HG03064 (cell line): ENCODE measurements around the gene GATC.
A peak's percentile ranks its signal among the peaks of the same experiment; 100 is the strongest.

ENCODE experiments used
- ATAC-seq: cut with Tn5 transposase; IDR thresholded peaks from one replicate; pipeline ENCODE4 v1.9.1; 2021; ENCODE audit warnings: low read depth; ENCODE audit not compliant: unreplicated experiment

The GATC gene, protein sequence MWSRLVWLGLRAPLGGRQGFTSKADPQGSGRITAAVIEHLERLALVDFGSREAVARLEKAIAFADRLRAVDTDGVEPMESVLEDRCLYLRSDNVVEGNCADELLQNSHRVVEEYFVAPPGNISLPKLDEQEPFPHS

DNA sequence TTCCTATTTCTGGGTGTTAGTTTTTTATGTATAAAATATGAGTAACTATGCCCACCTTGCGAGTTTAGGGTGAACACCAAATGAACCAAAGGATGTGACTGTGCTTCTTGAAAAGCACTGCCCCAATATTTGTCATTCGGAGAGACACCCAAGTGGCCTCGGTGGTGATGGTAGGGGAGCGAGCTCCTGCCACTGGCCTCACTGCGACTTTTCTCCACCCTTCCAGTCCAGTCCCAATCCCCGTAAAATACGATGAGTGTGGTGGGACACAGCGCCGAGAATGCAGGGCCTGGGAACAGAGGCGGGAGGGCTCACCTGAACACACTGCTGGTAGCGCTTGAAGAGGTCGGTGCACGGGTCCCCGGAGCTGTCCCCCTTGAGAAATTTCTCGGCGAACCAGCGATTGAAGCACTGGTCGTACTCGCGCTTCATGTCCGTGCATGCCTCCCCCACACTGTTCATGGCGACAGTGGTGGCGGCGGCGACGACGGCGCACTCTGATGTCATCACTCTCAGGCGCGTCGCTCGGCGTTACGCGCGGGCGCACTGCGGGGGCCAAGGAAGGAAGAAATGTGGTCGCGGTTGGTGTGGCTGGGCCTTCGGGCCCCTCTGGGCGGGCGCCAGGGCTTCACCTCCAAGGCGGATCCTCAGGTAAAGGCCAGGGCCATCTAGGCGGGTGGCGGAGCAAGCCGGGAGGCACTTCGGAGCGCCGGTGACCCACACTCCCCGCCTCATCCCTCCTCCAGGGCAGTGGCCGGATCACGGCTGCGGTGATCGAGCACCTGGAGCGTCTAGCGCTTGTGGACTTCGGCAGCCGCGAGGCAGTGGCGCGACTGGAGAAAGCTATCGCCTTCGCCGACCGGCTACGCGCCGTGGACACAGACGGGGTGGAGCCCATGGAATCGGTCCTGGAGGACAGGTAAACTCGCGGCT lies at the start of gene GATC, which contains the start of gene TRIAP1:
GATC (plus strand) TSS at position 534 of the 933 bp plus-strand sequence; CDS start at position 571, 37 bp downstream.
TRIAP1 (minus strand) TSS at position 474 of the 933 bp plus-strand sequence; CDS start at position 462, 12 bp downstream.
- ATAC-seq, result peak; percentile 86

DNA sequence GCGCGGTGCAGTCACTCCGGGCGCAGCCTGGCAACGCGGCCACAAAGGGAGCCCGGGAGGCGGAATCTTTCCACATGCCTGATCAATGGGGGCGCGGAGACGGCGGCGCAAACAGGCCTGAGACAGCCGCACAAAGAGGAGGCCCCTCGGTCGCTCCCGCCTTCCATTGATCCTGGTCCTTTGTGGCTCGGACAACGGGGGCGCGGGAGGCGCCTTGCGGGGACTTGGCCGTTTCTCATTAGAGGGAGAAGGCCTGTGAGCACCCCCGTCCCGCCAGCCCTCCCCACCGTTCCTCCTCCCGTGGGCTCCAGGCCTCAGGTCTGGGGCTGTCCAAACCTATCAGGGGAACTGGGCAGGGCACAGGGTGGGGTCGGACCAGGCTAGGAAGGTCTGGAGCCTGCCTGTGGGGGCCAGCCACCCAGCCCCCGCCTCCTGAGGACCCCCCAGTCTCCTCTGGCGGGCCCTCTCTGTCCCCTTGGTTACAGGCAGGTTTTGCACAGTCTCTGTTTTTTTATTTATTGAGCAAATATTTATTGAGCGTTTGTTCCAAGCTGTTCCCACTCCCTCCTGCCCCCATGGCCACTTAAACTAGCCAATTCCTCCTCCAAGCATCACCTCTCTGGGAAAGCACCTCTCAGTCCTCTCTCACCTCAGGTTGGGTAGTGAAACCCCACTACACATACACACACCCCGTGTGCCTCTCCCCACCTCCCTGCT lies 48.3 kb upstream of the GATC start:
- no peak for ATAC-seq

DNA sequence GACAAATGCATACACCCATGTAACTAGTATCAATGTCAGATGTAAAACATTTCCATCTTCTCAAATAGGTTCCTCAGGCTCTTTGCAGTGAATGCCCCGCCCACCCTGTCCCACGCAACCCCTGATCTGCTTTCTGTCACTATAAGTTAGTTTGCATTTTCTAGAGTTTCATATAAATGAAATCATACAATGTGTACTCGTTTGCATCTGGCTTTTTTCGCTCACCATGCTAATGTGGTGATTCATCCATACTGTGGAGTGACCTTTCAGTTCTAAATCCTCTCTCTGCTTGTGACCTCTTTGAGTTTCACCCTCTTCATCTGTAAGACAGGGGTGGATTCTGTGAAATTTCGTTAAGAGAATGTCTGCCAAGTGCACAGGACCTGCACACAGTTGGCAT lies 46.7 kb upstream of the GATC start:
- no peak for ATAC-seq

DNA sequence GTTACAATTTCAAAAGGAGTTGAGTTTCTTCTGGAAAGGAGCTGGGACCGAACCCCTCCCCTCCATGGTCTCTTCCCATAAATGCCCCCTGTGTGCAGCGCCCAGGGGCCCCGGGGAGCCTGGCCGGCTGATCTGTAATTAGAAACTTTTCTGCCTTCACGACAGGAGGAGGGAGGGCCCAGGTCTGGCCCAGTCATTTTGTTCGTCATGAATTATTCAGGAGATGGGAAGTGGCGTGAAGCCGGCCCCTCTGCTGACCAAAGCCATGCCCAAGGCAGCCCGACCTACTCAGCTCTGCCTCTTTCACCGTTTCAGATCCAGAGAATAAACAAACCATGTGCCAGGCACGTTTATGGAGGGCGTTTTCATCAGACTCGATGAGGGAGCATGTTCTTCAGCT lies 44.0 kb upstream of the GATC start:
- ATAC-seq, result no peak

DNA sequence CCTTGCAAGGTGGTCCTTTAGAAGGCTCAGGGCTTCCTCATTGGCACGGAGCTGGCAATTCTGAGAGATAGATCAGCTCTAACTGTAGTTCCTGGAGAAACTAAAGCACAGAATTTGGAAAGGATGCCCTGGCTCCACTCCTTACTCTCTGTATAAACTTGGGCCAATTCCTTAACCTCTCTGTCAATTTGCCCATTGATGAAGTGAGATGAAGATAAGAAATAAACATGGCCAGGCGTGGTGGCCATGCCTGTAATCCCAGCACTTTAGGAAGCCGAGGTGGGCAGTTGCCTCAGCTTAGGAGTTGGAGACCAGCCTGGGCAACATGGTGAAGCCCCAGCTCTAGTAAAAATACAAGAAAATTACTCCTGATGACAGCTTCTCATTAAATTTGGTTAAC lies 42.4 kb upstream of the GATC start:
- no peak for ATAC-seq

DNA sequence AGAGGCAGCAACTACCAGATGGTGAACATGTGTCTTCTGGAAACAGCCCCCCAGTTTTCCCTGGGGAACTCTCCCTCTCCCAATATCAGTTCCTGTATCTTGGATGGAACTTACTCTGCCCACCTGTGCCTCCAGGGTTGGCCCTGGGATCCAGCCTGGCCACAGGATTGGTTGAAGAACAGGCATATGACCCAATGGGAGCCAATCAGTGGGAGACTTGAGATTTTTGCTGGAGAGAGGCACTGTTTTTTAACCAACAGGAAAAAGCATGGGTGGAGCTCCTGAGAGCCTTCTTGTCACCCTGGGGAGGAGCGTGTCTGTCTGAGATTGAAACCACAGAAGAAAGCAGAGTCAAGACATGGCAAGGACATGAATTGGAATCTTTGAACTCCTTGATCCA lies 42.0 kb upstream of the GATC start:
- no peak for ATAC-seq

DNA sequence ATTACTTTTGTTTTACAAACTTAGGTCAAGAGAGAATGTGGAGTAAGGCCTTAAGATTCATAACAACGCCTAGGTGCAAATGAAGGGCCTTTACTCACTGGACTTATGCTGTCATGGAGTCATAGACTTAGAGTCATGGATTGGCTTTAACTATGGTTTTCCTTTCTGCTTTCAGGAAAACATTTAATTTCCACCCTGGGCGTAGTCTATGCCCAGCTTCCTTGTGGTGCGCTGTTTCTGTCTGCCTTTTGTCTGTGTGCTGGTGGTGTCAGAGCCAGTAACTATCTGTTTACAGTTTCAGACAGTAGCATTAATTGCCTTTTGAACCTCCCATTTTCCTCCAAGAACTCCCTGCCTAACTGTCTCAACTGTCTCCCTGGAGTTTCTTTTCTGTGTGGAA lies 40.2 kb upstream of the GATC start:
- no peak for ATAC-seq

DNA sequence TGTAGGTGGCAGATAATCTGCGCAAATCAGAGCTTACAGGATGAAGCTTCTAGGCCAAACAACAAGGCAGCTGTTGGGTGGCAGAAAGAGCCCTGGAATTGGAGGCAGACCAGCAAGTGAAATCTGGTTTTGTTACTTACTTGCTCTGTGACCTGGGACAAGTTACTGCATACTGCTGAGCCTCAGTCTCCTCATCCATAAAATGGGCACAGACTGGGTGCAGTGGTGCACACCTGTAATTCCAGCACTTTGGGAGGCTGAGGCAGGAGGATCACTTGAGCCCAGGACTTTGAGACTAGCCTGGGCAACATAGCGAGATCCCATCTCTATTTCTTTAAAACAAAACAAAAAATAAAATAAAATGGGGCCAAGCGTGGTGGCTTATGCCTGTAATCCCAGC lies 39.7 kb upstream of the GATC start:
- no peak for ATAC-seq

DNA sequence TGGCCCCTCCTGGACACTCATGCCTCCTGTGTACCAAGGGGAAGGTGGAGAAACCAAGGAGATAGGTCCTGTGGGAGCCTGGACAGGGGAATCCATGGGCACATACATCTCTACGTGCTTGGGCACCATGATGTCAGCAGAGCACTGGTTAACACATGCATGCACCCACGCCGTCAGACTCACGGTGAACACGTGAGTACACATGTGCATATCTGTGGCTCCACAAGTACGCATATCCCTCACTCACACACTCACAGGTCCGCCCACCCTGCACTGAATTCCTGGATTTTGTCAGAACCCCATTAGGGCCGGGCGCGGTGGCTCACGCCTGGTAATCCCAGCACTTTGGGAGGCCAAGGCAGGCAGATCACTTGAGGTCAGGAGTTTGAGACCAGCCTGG lies 37.5 kb upstream of the GATC start:
- no peak for ATAC-seq

DNA sequence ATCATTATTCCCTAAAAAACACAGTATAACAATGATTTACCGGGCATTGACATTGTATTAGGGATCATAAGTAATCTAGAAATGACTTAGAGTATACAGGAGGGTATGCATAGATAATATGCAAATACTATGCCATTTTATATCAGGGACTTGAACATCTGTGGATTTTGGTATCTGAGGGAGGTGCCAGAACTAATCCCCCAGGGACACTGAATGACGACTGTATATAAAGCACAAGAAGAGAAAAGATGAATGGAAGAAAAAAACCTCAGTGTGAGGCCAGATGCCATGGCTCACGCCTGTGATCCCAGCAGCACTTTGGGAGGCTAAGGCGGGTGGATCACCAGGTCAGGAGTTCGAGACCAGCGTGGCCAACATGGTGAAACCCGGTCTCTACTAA lies 33.8 kb upstream of the GATC start:
- no peak for ATAC-seq

DNA sequence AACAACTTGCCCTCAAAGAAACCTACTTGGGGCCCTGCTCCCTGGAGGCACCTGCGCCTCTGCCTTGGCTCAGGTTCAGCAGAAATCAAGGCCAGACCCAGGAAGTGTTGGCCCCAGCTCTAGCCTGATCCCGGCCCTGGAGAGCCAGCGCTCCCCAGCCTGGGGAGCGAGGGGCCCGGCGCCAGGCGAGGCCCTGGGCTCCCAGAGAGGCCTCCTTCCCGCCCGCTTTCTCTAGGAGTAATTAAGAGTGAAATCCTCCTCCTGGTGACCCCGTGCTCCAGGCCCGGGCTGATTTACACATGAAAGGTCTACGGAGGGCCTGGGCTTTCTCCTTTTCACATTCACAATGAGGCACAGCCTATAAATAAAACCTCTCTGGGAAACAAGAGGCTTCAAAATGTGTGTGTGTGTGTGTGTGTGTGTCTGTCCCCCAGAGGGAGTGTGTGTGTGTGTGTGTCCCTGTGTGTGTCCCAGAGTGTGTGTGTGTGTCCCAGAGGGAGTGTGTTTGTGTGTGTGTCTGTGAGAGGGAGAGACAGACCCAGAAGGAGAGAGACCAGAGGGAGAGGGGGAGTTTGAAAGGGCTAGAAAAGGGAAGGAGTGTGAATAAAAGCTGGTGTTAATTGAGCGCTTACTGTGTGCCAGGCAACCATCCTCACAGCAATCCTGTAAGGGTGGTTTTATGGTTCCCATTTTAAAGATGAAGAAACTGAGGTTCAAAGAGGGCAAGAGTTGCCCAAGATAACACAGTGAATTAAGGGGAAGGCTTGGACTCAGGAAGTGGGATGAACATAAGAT lies 32.1 kb upstream of the GATC start:
- no peak for ATAC-seq

DNA sequence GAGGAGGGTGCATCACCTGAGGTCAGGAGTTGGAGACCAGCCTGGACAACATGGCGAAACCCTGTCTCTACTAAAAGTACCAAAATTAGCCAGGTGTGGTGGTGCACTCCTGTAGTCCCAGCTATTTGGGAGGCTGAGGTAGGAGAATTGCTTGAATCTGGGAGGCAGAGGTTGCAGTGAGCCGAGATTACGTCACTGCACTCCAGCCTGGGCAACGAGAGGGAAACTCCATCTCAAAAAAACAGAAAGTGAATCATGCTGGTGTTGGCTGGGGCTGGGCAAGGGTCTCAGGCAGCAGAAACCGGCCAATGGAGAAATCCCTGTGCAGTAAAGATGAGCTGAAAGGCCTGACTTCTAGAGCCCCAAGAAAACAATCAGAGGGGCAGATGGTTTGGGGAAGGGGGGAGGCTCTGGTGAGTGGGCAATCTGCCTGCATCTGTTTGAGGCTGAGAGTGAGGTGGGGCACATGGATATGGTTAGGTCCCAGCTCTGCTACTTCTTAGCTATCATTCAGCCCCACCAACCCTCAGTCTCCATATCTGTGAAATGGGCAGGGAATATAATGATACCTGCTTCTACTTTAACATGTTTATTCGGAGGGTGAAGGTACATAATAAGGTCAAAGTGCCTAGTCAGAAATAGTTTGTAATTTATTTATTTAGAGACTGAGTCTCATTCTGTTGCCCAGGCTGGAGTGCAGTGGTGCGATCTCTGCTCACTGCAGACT lies 29.6 kb upstream of the GATC start:
- ATAC-seq, result no peak

DNA sequence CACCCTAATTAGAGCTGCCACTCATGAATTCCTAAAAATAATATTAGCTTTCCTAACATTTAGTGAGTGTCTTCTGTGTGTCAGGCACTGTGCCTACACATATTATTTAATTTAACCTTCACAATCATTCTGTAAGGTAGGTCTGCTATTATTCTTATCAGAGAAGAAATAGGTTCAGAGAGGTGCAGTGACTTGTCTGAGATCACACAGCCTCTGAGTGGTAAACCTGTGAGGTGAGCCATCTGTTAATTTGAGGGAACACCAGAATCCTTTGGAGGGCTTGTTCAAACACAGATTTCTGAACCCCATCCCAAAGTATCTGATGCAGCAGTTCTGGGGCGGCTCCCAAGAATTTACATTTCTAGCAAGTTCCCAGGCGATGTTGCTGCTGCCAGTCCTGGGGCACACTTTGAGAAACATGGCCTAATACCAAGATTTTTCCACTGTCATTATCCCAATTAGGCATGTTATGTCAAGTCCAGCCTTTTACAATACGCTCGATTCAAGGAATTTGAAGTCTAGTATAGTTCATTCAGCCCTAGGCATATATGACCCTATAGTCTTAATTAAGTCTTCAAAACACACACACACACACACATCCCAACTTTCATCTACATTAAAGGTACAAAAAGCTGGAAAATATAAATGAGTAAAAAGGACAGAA lies 28.2 kb upstream of the GATC start:
- no peak for ATAC-seq

DNA sequence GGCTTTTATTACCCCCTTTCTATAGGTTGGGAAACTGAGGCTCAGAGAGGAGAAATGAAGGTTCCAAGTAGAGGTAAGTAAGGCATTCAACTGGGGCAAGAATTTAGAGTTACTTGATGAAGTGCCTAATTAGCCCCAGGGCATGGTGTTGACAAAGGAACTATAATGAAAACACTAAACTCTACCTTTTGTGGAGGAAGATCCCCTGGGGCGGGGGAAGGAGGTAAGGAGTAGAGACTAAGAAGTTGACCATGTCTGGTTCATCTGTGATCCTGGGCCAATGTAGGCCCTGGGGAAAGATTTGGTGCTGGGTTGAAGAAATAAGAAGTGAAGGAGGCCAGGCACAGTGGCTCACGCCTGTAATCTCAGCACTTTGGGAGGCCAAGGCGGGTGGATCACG lies 24.5 kb upstream of the GATC start:
- ATAC-seq, result no peak

DNA sequence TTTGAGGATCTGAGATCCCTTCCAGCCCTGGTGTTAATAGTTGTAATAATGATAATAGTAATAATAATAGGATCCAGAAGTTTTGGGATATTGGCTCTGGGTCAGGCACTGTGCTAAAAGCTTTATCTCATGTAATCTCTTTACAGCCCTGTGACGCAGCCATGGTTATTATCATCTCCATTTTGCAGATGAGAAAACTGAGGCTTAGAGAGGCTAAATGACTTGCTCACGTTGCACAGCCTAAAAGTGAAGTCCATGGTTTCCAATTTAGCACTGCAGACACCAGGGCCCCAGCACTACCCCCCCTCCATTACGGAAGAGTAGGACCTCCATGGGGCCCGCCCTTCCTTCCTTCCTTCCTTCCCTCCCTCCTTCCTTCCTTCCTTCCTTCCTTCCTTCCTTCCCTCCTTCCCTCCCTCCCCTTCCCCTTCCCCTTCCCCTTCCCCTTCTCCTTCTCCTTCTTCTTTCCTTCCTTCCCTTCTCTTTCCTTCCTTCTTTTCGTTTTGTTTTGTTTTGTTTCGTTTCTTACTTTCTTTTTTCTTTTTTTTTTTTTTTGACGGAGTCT lies 23.3 kb upstream of the GATC start:
- no peak for ATAC-seq

DNA sequence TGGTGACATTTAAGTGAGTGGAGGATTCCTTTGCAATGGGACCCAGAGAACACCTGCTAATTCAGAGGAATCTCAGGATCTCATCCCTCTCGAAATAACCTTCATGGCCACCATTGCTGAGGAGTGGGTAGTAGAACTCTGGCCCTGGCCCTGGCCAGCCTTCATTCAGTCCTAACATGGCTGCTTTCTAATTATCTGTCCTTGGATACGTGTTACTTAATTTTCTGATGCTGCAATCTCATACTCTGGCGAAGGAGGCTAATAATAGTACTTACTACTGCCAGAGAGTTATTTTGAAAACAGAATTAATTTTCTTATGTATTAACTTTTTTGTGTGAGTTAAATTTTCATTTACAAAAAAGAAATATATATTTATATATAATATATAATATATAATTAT lies 20.4 kb upstream of the GATC start:
- ATAC-seq, result no peak

DNA sequence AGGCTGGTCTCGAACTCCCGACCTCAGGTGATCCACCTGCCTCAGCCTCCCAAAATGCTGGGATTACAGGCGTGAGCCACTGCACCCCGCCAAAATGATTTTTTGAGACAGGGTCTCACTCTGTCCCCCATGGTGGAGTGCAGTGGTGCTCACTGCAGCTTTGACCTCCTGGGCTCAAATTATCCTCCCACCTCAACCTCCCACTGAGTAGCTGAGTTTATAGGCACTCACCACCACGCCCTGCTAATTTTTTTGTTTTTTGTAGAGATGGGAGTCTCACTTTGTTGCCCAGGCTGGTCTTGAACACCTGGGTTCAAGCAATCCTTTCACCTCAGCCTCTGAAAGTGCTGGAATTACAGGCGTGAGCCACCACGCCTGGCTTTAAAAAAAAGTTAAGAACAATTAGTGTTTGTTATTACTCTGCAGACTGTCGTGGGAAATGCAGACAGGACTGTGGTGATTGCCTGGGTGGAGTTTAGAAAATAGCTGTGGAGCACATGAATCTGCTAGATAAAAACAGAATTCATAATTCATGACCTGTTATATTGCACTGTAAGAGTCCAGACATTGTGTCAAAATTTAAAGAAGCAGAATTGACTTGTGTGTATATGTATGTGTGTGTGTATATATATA lies 17.5 kb upstream of the GATC start:
- ATAC-seq, result no peak

DNA sequence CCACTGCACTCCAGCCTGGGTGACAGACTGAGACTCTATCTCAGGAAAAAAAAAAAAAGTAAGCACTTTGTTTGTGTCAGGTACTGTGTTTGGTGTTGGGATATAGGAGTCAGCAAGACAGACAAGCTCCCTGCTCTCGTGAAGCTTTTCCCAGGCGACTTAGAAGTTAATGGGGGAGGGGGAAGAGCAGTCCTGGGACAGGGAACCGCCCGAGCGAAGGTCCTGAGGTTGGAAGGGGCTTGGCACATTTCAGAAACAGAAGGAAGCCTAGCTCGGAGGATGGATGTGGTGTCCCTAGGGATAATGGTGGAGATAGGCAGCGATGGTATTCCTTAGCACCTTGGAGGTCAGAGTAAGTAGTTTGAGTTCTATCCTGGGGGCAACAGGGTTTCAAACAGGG lies 16.9 kb upstream of the GATC start:
- no peak for ATAC-seq
